ENCODE data around the gene CHRM4.

CHRM4 gene

GRCh38 chr11:46378296-46378695, 13.3 kb downstream of the CHRM4 start:
- no peak overlapping the region for H3K9ac ChIP-seq
- no peak overlapping the region for H3K27ac ChIP-seq
- peaks cover 15% of the 10 kb centered on the region for H3K27me3 ChIP-seq (ENCODE audit: insufficient read depth, low read depth)
- no peaks in the 10 kb centered on the region for H3K79me2 ChIP-seq (ENCODE audit: insufficient read depth, low read depth)
- no peak overlapping the region for H3K4me2 ChIP-seq
- no peak overlapping the region for H2AFZ ChIP-seq (ENCODE audit: low read depth)
- peaks cover 9% of the 10 kb centered on the region for H3K4me1 ChIP-seq (ENCODE audit: low read depth, poor library complexity, severe bottlenecking)
- H3K36me3 ChIP-seq (ENCODE audit: insufficient read depth) = no peaks in the 10 kb centered on the region
- H4K20me1 ChIP-seq (ENCODE audit: insufficient read depth) = no peaks in the 10 kb centered on the region
- TF ChIP-seq CTCF (conservative IDR thresholded peaks at IDR 0.05; ENCODE audit: low read depth, low read length) = no peak
- H3K4me3 ChIP-seq (IDR thresholded peaks at IDR 0.05; ENCODE audit: insufficient read depth, low read depth, low read length) = no peak overlapping the region

GRCh38 chr11:46377831-46378230, 13.7 kb downstream of the CHRM4 start:
- H3K36me3 ChIP-seq (ENCODE audit: insufficient read depth) = no peaks in the 10 kb centered on the region

GRCh38 chr11:46377290-46377689, 14.3 kb downstream of the CHRM4 start:
- no peak overlapping the region for H3K4me3 ChIP-seq (IDR thresholded peaks at IDR 0.05; ENCODE audit: insufficient read depth, low read depth, low read length)
- peaks cover 6% of the 10 kb centered on the region; the same call in 1 of the 2 replicates for H3K27me3 ChIP-seq (ENCODE audit: insufficient read depth, low read depth)
- H3K4me2 ChIP-seq = no peak overlapping the region
- H4K20me1 ChIP-seq (ENCODE audit: insufficient read depth) = no peaks in the 10 kb centered on the region
- no peaks in the 10 kb centered on the region for H3K36me3 ChIP-seq (ENCODE audit: insufficient read depth)
- H3K79me2 ChIP-seq (ENCODE audit: insufficient read depth, low read depth) = no peaks in the 10 kb centered on the region
- H2AFZ ChIP-seq (ENCODE audit: low read depth) = no peak overlapping the region
- no peak overlapping the region for H3K27ac ChIP-seq
- TF ChIP-seq CTCF (conservative IDR thresholded peaks at IDR 0.05; ENCODE audit: low read depth, low read length) = no peak
- H3K9ac ChIP-seq = no peak overlapping the region
- peaks cover 9% of the 10 kb centered on the region for H3K4me1 ChIP-seq (ENCODE audit: low read depth, poor library complexity, severe bottlenecking)

More at GRCh38 chr11:46377831-46378230, 13.7 kb downstream of the CHRM4 start:
- Histone ChIP-seq H3K27me3 (ENCODE audit: insufficient read depth, low read depth) (peaks cover 11% of the 10 kb centered on the region), H4K20me1 (ENCODE audit: insufficient read depth) (no peaks in the 10 kb centered on the region), H3K9ac (no peak overlapping the region), H3K27ac (no peak overlapping the region), H3K4me1 (ENCODE audit: low read depth, poor library complexity, severe bottlenecking) (peaks cover 9% of the 10 kb centered on the region), H2AFZ (ENCODE audit: low read depth) (no peak overlapping the region), H3K4me2 (no peak overlapping the region), H3K4me3 (IDR thresholded peaks at IDR 0.05; ENCODE audit: insufficient read depth, low read depth, low read length) (no peak overlapping the region), H3K79me2 (ENCODE audit: insufficient read depth, low read depth) (no peaks in the 10 kb centered on the region)
- TF ChIP-seq CTCF (conservative IDR thresholded peaks at IDR 0.05; ENCODE audit: low read depth, low read length) = no peak

GRCh38 chr11:46376258-46377050, 15.1 kb downstream of the CHRM4 start:
- peaks cover 9% of the 10 kb centered on the region for H3K4me1 ChIP-seq (ENCODE audit: low read depth, poor library complexity, severe bottlenecking)
- no peak overlapping the region for H3K4me3 ChIP-seq (IDR thresholded peaks at IDR 0.05; ENCODE audit: insufficient read depth, low read depth, low read length)
- no peak overlapping the region for H2AFZ ChIP-seq (ENCODE audit: low read depth)
- no peak overlapping the region for H3K9ac ChIP-seq
- no peaks in the 10 kb centered on the region for H3K36me3 ChIP-seq (ENCODE audit: insufficient read depth)
- no peak for TF ChIP-seq CTCF (conservative IDR thresholded peaks at IDR 0.05; ENCODE audit: low read depth, low read length)
- no peaks in the 10 kb centered on the region for H3K27me3 ChIP-seq (ENCODE audit: insufficient read depth, low read depth)
- no peak overlapping the region for H3K4me2 ChIP-seq
- no peaks in the 10 kb centered on the region for H3K79me2 ChIP-seq (ENCODE audit: insufficient read depth, low read depth)
- H3K27ac ChIP-seq = no peak overlapping the region
- H4K20me1 ChIP-seq (ENCODE audit: insufficient read depth) = no peaks in the 10 kb centered on the region
